Activated T-helper 9 cell treated with anti-CD3 and anti-CD28 coated beads, Interleukin-2, amount 50 U/mL, for 16 hours (primary cell): ENCODE measurements around the gene LMX1B.
"Not testable (repeated sequence)": the region's sequence is repeated elsewhere in the genome, so short reads cannot be mapped to it uniquely, and the experiment has no call there.

Experiments
- DNase-seq: peaks from one replicate; pipeline ENCODE4 v3.0.0-alpha.2; 2020; ENCODE audit warnings: low read depth

The LMX1B gene

DNA sequence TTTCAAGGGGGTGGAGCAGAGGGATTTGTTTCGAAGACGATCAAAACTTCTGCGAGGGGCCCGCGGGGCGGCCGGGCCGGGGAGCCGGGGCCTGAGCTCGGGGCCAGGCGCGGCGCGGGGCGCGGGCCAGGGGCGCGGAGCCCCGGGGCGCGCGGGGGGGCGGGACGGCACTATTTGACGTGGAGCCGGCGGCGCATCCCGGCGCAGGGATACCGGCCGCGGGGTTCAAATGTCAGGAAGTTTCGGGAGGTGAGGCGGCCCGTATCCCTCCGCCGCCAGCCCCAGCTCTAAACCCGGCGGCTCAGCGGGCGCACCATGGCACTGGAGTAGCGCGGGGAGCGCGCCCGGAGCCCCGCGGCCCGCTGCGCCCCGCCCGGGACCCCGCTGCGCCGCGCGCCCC is at the start of gene LMX1B:
LMX1B (plus strand) TSS at position 278 of the 400 bp plus-strand sequence. CDS start 522 bp downstream, outside the sequence.
- DNase-seq: no peak

DNA sequence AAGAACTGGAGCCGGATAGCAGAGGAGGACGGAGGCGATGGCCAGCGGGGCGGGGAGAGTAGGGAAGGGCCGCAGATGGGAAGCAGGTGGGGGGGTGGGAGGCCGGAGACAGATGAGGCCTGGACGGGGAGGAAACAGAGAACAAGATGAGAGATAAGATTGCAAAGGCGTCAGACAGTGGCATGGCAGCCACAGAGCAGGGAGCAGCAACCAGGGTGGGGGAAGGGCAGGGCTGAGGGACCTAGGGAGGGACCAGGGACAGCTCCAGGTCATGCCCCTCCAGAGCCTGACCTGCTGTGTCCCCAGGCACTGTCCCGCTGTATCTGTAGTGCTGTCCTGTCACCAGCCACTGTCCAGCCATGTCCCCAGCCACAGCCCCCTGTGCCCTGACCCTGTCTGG is 49.6 kb upstream of the LMX1B start:
- no peak for DNase-seq

- DNase-seq: no peak
Observed at GRCh38 chr9:126564716-126565115, 49.0 kb upstream of the LMX1B start.

- DNase-seq: no peak
Observed at GRCh38 chr9:126565336-126566128, 48.2 kb upstream of the LMX1B start.

DNA sequence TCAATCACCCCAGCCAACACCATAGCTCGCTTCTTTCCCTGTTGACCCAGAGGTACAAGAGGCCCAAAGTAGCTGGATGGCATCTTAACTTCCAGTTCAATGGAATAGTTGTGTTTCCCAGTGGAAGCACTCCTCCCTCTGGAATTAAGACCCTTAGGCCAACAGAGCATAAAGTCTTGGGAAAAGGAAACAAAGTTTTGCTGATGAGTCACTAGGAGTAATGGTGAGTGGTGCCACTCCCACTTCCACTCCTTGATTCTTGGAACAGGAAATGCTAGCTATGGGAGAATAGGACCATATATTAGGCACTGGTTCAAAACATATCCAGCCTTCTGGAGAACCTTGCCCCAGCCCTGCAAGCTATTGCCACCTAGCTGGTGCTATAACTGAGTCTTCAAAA is 44.7 kb upstream of the LMX1B start:
- DNase-seq: no peak

DNA sequence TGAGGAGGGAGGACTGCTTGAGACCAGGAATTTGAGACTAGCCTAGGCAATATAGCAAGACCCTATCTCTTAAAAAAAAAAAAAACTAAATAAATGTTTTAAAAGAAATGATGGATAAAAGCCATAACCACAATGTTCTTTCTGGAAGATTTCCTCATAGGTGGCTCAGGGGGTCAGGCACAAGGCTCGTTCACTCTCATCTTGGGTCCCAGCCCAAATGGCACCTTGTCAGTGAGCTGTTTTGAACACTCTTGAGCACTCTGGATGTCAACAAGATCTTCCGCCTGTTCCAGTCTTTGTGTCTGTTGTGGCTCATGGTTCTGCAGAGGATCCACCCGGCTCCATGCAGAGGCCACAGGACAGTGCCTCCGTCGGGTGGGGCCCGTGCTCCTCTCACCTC is 35.7 kb upstream of the LMX1B start:
- no peak for DNase-seq

DNA sequence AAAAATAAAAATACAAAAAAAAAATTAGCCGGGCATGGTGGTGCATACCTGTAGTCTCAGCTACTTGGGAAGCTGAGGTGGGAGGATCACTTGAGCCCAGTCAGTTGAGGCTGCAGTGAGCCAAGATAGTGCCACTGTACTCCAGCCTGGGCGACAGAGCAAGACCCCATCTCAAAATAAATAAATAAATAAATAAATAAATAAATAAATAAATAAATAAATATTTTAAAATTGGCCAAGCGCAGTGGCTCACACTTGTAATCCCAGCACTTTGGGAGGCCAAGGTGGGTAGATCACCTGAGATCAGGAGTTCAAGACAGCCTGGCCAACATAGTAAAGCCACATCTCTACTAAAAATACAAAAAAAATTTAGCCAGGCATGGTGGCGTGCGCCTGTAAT is 33.4 kb upstream of the LMX1B start:
- not testable (repeated sequence) for DNase-seq

DNA sequence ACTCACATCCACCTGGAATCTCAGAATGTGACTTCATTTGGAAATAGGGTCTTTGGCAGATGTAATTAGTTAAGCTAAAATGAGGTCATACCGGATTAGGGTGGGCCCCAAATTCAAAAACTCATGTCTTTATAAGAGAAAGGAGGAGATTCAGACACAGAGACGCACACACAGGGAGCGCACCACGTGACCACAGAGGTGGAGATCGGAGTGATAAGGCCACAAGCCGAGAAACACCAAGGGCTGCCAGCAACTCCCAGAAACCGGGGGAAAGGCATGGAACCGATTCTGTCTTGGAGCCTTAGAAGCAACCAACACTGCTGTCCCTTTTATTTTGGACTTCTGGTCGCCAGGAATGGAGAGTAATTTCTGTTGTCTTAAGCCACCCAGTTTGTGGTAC is 31.8 kb upstream of the LMX1B start:
- DNase-seq: no peak

DNA sequence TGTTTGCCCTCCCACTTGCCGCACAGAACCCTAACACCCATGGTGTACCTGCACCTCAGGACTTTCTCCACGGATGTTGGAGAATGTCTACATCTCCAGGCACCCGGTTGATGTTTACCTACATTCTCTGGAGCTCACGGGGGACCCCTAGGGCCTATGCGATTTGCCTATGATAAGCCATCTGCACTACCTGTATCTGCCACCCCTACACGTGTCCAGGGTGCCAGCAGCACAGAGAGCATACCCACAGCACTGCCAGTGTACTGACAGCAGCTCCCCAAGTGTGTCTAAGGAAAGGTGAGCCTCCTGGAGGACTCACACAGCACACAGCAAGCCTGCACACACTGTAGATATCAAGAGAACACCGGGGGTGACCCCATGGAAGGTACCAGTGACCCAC is 31.3 kb upstream of the LMX1B start:
- DNase-seq: no peak

GRCh38 chr9:126583144-126583760 is 30.5 kb upstream of the LMX1B start:
- no peak for DNase-seq

DNA sequence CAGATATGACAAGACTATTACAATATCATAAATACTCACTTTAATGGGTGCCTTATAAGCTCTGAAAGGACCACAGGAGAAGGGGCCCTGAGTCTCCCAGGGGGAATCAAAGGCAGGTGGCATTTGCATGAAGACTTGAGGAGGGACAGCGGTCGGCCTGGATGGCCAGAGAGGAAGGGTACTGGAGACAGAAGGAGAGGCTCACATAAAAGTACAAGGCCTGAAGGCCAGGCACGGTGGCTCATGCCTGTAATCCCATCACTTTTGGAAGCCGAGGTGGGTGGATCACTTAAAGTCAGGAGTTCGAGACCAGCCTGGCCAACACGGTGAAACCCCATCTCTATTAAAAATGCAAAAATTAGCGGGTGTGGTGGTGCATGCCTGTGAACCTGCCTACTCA is 29.1 kb upstream of the LMX1B start:
- DNase-seq: no peak

DNA sequence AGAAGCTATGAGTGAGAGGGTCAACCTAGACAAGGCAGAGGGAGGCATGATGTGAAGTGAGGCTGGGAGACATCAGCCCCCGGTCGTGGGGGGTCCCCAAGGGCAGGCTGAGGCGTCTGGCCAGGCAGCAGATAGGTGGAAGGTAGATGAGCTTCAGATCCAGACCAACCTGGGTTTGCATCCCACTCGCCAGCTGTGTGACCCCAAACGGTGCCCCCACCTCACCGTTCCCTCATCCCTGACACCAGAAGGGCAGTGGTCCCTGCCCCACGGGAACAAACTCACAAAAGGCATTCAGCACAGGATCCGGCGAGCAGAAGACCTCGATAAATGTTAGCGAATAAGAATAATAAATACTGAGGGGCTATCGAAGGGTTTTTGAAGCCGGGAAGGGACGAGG is 27.5 kb upstream of the LMX1B start:
- DNase-seq: no peak

- no peak for DNase-seq
Observed at GRCh38 chr9:126587187-126588185, 26.2 kb upstream of the LMX1B start.

DNA sequence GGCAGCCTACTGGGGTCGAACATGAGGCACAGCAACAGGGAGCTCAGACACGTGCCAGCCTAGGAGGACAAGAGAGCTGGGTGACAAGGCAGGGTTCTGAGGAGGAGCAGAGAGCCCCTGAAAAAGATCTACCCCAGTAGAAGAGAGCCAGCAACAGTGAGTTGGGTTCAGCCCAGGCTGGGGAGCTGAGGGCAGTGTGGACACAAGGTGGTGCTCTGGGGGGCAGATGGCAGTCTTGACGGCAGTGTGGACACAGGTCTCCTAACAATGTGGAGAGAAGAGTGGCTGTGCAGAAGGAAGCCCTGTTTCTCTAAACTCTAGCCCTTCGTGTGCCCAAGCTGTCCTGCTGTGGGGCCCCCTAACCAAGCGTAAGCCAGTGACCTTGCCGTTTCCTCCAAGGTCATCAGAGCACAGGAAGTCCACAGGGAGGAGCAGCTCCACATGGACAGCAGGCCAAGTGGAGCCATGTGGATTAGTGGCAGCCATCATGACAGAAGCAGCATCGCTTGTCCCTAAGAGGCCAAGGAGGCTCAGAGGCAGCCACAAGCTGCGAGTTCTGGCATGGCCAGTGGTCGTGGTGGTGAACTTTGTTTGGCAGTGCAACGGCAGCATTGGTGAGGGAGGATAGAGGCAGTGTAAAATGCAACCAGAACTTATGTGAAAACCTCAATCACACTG is 25.1 kb upstream of the LMX1B start:
- DNase-seq: no peak

DNA sequence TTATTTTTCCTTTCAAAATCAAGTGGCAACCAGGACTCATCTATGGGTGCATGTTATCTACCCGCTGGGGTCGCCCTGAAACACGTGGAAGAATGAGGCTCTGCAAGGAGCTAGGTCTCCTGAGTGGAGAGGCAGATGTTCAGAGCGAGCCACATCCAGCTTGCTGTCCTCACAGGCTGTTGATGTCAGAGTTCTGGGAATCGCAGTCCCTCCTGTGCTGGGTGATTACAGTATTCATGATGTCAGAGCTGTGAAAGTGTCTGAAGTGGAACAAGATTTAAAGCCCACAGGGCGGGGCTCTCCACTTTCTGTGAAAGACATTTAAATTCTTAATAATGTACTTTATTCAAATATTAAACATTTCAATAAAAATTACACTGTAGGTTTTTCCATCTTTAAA is 24.4 kb upstream of the LMX1B start:
- DNase-seq: no peak

DNA sequence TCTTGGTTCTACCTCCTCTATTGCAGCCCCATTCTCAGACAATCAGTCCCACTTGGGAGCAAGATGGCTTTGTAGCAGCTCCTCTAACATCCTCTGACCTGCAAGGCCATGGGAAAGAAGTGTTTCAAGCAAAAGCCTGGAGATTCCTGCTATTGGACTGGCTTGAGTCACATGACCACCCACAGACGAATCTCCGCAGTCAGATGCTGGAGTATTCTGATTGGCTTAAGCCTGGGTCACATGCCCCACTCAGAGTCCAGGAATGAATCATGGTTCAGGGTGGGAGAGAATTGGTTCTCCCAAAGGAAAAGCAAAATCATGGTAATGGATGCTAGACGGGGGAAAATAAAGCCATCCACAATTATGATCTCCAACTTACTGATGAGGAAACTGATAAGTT is 22.6 kb upstream of the LMX1B start:
- no peak for DNase-seq

DNA sequence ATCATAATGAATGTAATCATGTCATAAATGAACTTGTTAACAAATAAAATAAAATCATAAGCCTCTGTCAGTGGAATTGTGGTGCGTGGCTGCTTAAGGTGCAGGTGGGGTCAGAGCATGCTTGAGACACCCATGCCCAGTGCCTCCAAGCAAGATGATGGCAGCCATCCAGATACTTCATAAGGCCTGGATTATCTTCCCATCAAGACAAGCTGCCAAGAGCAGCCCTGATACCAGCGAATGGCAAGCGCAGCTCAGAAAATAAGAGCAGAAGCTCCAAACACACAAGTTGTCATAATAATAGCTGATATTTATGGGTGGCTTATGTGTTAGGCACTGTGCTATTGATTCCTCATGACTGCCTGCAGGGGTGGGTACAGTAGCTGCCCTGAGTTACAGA is 21.8 kb upstream of the LMX1B start:
- DNase-seq: no peak

DNA sequence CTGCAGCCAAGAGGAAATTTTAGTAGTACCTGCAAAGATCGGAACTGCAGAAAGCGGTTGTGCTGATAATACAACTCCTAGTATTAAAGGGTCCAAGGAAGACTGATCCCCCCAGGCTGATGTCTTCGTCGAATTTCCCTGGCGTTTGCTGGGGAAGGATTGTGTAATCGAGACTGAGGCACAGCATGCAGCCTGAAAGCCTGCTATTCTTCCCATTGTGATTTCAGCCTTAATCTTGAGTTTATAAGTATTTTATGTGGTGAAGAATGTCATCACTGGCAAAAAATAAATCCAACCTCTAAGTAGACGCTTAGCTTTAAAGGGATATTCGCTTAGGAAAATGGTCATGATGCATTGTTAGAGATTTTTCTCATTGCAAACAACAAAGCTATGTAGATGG is 21.3 kb upstream of the LMX1B start:
- DNase-seq: no peak

DNA sequence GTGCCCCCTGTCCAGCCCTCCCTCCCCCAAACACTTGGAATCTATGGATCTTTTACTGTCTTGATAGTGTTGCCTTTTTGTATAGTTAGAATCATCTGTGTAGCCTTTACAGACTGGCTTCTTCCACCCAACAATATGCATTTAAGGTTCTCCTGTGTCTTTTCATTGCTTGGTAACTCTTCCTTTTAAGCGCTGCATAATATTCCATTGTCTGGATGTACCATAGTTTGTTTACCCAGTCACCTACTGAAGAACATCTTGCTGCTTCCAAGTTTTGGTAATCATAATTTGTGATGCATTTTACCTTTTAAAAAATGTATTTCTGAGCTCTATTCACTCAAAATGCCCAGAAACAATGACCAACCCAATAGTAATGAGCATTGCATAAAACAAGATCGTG is 17.7 kb upstream of the LMX1B start:
- DNase-seq: no peak

DNA sequence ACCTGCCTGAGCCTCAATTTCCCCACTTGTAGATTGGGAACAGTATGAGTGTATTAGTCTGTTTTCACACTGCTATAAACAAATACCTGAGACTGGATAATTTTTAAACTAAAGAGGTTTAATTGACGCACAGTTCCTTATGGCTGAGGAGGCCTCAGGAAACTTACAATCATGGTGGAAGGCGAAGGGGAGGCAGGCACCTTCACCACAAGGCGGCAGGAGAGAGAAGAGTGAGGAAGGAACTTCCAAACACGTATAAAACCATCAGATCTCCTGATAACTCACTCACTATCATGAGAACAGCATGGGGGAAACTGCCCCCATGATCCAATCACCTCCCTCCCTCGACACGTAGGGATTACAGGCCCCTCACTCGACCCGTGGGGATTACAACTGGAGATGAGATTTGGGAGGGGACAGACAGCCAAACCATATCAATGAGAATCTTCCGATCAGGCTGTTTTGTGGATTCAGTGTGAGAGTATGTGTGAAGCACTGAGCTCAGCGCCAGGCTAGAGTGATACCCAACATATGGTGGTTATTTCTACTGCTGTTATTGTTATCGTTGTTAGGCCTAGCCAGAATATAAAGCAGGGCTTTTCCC is 14.6 kb upstream of the LMX1B start:
- DNase-seq: no peak
